AG10803 (cell line): ENCODE results near the gene ITGBL1.

Experiments used
- DNase-seq: peaks from one replicate; pipeline ENCODE4 v3.0.0; 2010; ENCODE audit warnings: low read depth
- H3K4me3 ChIP-seq: 2 replicates; pipeline ENCODE4 v1.5.1; 2011; ENCODE audit warnings: mild to moderate bottlenecking, low read length, control low read depth
- CTCF ChIP-seq: conservative IDR thresholded peaks from 2 replicates; pipeline ENCODE4 v1.5.1; 2011; ENCODE audit warnings: mild to moderate bottlenecking, low read length, control low read depth, inconsistent platforms

The ITGBL1 gene

GRCh38 chr13:101624210-101624922, 171.9 kb downstream of the ITGBL1 start:
- no peak overlapping the region for H3K4me3 ChIP-seq
- no peak for TF ChIP-seq CTCF
- no peak for DNase-seq

GRCh38 chr13:101624981-101625380, 172.5 kb downstream of the ITGBL1 start:
- H3K4me3 ChIP-seq = no peak overlapping the region
- TF ChIP-seq CTCF = no peak
- DNase-seq = no peak

GRCh38 chr13:101626925-101627555, 174.6 kb downstream of the ITGBL1 start:
- DNase-seq = no peak
- H3K4me3 ChIP-seq = peak overlapping the region; percentile 36
- TF ChIP-seq CTCF = no peak

- peak overlapping the region; percentile 36 for H3K4me3 ChIP-seq
- TF ChIP-seq CTCF = no peak
- no peak for DNase-seq
Observed at GRCh38 chr13:101627556-101627943, 175.1 kb downstream of the ITGBL1 start.

GRCh38 chr13:101628900-101629299, 176.4 kb downstream of the ITGBL1 start:
- no peak for DNase-seq
- no peak overlapping the region for H3K4me3 ChIP-seq
- TF ChIP-seq CTCF = no peak

GRCh38 chr13:101631395-101631794, 178.9 kb downstream of the ITGBL1 start:
- H3K4me3 ChIP-seq = no peak overlapping the region
- no peak for DNase-seq
- TF ChIP-seq CTCF = no peak

- TF ChIP-seq CTCF = no peak
- H3K4me3 ChIP-seq = no peak overlapping the region
- DNase-seq = no peak
Observed at GRCh38 chr13:101634142-101634541, 181.7 kb downstream of the ITGBL1 start.
